Lung (tissue), 12 donors: ENCODE measurements around the gene LSM14A. TPM values are rescaled to one million over a fixed set of nuclear protein-coding genes. Genes with fewer than 3 reads are reported as not detected.
A peak's percentile ranks its signal among the peaks of the same experiment; 100 is the strongest.
"Not testable (repeated sequence)": the region's sequence is repeated elsewhere in the genome, so short reads cannot be mapped to it uniquely, and the experiment has no call there.

Experiments used
- ATAC-seq: fragments of 200-7000 bp; cut with Tn5 transposase; one replicate; pipeline ENCODE4 v1.9.1; 2020; ENCODE audit warnings: moderate number of reproducible peaks; ENCODE audit not compliant: insufficient read depth, low FRiP score
- DNase-seq, 3 donors: peaks; one replicate each; pipeline ENCODE4 v3.0.0-alpha.2; 2013 to 2017
- H3K27ac ChIP-seq, 2 donors: one replicate each; pipeline ENCODE4 v1.5.1; 2013; ENCODE audit warnings: mild to moderate bottlenecking in 2 of 2, moderate library complexity in 2 of 2, control low read depth in 1 of 2, inconsistent platforms in 1 of 2, low read depth in 1 of 2, low read length in 1 of 2
- H3K27me3 ChIP-seq, 3 donors: one replicate each; pipeline ENCODE4 v1.5.1; 2013; ENCODE audit warnings: low read length in 2 of 3; ENCODE audit not compliant: control insufficient read depth in 3 of 3, insufficient read depth in 3 of 3
- H3K36me3 ChIP-seq, 4 donors: one replicate each; pipeline ENCODE4 v1.5.1; 2013; ENCODE audit warnings: low read length in 4 of 4, mild to moderate bottlenecking in 1 of 4, moderate library complexity in 1 of 4; ENCODE audit not compliant: control insufficient read depth in 4 of 4, insufficient read depth in 4 of 4
- H3K4me1 ChIP-seq, 5 donors: one replicate each; pipeline ENCODE4 v1.5.1; 2013; ENCODE audit warnings: low read length in 5 of 5, mild to moderate bottlenecking in 2 of 5, moderate library complexity in 1 of 5; ENCODE audit not compliant: control insufficient read depth in 5 of 5, insufficient read depth in 5 of 5
- H3K4me3 ChIP-seq: one replicate; pipeline ENCODE4 v1.5.1; 2013; ENCODE audit warnings: mild to moderate bottlenecking, control low read depth, moderate library complexity
- H3K9ac ChIP-seq, 2 donors: one replicate each; pipeline ENCODE4 v1.5.1; 2013; ENCODE audit warnings: low read length in 2 of 2, control low read depth in 1 of 2; ENCODE audit not compliant: insufficient read depth in 1 of 2
- H3K9me3 ChIP-seq, 4 donors: one replicate each; pipeline ENCODE4 v1.5.1; 2013; ENCODE audit warnings: low read length in 3 of 4, mild to moderate bottlenecking in 1 of 4, moderate library complexity in 1 of 4; ENCODE audit not compliant: control insufficient read depth in 4 of 4, insufficient read depth in 3 of 4
- WGBS, 2 donors: extraction: QIAGEN DNeasy Blood & Tissue Kit; methylation state at CpG; one replicate each; pipeline ENCODE4 v1.1.7; 2013; 5-methylcytosine and 5-hydroxymethylcytosine counted together
- polyA plus RNA-seq, 2 donors: library from polyadenylated mRNA; stranded (reverse); fragments of 200-250 nt; gene quantifications; one replicate each; pipeline ENCODE4 v1.2.1, GENCODE V29; 2013
- total RNA-seq, 2 donors: library from RNA; depleted of rRNA in 1 of 2; stranded (reverse); fragments of >200 nt in 1 of 2; gene quantifications; one replicate each; pipeline ENCODE4 v1.2.1, GENCODE V29; 2014 to 2021
- TF ChIP-seq, protein P1 (sequence below): IDR thresholded peaks from 2 replicates; pipeline ENCODE4 v1.5.1; 2012; ENCODE audit warnings: mild to moderate bottlenecking; ENCODE audit errors: control extremely low read depth, extremely low read depth
- donor health status: control.
- donor health status: control.
- donor health status: Bipolar disorder and iron deficiency.
- donor health status: healthy.
- donor health status: DM: yes; HTN: yes; CAD: no.

Gene LSM14A
- total and polyA plus RNA-seq, 4 donors = 52.9 to 153 (median 83.5) TPM

DNA sequence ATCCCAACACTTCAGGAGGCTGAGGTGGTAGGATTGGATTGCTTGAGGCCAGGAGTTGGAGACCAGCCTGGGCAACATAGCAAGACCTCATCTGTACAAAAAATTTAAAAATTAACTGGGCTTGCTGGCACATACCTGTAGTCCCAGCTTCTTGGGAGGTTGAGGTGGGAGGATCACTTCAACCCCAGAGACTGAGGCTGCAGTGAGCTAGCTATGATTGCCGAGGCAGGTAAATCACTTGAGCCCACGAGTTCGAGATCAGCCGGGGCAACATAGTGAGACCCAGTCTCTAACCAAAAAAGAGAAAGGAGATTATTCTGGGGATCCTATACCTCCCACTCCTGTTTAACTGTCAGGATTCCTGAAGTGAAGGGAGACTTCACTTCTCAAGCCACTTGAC is 65.6 kb downstream of the LSM14A start:
- WGBS, 2 donors = 97 to 100% methylated on average over 4 of the region's 4 CpGs
- no peak overlapping the region for H3K4me3 ChIP-seq
- no peak for ATAC-seq

DNA sequence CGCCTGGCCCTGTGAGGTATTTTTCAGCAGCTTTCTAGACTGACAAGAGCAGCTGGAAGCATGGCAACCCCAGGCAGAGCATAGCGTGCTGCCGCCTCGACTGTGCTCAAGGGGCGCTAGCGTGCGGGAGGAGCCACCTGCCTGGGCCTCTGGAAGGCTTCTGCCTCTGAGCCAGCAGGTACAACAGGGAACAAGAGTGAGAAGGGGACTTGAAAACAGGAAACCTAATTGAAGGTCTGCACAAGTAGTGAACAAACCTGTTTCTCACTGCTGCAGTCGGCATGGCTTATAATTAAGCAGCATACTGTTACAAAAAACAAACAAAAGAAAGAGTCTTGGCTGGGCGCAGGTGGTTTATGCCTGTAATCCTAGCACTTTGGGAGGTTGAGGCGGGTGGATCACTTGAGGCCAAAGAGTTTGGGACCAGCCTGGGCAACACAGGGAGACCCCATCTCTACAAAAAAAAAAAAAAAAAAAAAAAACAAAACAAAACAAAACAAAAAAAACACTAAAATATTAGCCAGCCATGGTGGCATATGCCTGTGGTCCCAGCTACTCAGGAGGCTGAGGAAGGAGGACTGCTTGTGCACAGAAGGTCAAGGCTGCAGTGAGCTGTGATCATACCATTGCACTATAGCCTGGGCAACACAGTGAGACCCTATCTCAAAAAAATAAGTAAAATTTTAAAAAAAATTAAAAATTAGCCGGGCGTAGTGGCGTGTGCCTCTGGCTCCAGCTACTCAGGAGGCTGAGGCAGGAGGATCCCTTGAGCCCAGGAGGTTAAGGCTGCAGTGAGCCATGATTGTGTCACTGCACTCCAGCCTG is 69.4 kb downstream of the LSM14A start:
- Histone ChIP-seq H3K36me3 (no peaks in the 10 kb centered on the region), H3K27ac (no peak overlapping the region), H3K9ac (no peak overlapping the region), H3K4me3 (no peak overlapping the region), H3K9me3 (no peaks in the 10 kb centered on the region), H3K4me1 (peaks cover 0 to 3% (median 0%) of the 10 kb centered on the region in 5 donors), H3K27me3 (no peaks in the 10 kb centered on the region)
- 76 to 78% methylated on average over 13 of the region's 13 CpGs for WGBS, 2 donors
- peak; percentile 77 for ATAC-seq
- TF ChIP-seq, protein P1, sequence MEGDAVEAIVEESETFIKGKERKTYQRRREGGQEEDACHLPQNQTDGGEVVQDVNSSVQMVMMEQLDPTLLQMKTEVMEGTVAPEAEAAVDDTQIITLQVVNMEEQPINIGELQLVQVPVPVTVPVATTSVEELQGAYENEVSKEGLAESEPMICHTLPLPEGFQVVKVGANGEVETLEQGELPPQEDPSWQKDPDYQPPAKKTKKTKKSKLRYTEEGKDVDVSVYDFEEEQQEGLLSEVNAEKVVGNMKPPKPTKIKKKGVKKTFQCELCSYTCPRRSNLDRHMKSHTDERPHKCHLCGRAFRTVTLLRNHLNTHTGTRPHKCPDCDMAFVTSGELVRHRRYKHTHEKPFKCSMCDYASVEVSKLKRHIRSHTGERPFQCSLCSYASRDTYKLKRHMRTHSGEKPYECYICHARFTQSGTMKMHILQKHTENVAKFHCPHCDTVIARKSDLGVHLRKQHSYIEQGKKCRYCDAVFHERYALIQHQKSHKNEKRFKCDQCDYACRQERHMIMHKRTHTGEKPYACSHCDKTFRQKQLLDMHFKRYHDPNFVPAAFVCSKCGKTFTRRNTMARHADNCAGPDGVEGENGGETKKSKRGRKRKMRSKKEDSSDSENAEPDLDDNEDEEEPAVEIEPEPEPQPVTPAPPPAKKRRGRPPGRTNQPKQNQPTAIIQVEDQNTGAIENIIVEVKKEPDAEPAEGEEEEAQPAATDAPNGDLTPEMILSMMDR = no peak
- DNase-seq = peak; percentile 64 to 78 (median 76)

More for the DNA sequence above, 65.6 kb downstream of the LSM14A start:
- Histone ChIP-seq H3K27me3 (no peaks in the 10 kb centered on the region), H3K9ac (no peak overlapping the region), H3K9me3 (no peaks in the 10 kb centered on the region), H3K27ac (no peak overlapping the region), H3K4me1 (peaks cover 0 to 8% (median 3%) of the 10 kb centered on the region in 5 donors), H3K36me3 (no peaks in the 10 kb centered on the region)
- no peak for DNase-seq
- TF ChIP-seq, protein P1 = no peak

DNA sequence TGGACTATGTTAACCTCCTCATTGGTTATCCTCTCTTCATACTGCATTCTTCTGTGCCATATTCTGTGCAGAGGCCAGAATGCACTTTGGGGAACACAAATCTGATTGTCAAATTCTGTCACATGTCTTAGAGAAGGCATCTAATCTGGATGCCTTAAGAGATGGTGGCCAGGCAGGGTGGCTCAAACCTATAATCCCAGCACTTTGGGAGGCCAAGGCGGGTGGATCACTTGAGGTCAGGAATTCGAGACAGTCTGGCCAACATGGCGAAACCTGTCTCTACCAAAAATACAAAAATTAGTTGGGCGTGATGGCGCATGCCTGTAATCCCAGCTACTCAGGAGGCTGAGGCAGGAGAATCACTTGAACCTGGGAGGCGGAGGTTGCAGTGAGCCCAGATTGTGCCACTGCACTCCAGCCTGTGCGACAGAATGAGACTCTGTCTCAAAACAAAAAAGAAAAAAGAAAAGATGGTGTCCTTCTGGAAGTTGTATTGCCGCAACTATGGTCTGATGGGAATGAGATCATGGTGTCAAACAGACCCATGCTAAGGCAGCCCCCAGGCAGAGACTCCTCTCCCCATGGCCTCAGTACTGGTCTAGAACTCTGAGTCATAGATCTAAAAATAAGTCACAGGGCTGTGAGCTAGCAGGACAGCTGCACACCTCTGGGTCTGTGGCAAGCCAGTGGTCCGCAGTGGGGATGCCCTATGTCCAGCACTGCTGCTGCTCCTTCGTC is 71.0 kb downstream of the LSM14A start:
- H3K4me3 ChIP-seq, H3K27ac ChIP-seq, ATAC-seq, H3K27me3 ChIP-seq, H3K9me3 ChIP-seq, DNase-seq, H3K9ac ChIP-seq, H3K36me3 ChIP-seq, H3K4me1 ChIP-seq: not testable (repeated sequence)
- WGBS, 2 donors = 95 to 96% methylated on average over 10 of the region's 10 CpGs
